Activated naive CD8-positive, alpha-beta T cell treated with anti-CD3 and anti-CD28 coated beads, Interleukin-2, amount 50 U/mL, for 24 hours (primary cell): ENCODE data around the gene ADORA2A.

Source experiments
- ATAC-seq: fragments of 150-1000 bp; cut with Tn5 transposase; one replicate; pipeline ENCODE4 v1.10.0; 2021
- DNase-seq: peaks from one replicate; pipeline ENCODE4 v3.0.0; 2021
- H3K27ac Mint-ChIP-seq: one replicate; pipeline ENCODE4 v1.8.0; 2021; ENCODE audit warnings: mild to moderate bottlenecking, mixed read lengths
- H3K27me3 Mint-ChIP-seq: one replicate; pipeline ENCODE4 v1.8.0; 2021; ENCODE audit warnings: mixed read lengths
- H3K36me3 Mint-ChIP-seq: one replicate; pipeline ENCODE4 v1.8.0; 2021; ENCODE audit warnings: low read depth, mixed read lengths
- H3K4me1 Mint-ChIP-seq: one replicate; pipeline ENCODE4 v1.8.0; 2021; ENCODE audit warnings: mixed read lengths
- H3K4me3 Mint-ChIP-seq: one replicate; pipeline ENCODE4 v1.8.0; 2021; ENCODE audit warnings: mild to moderate bottlenecking, moderate library complexity, mixed read lengths
- H3K9me3 Mint-ChIP-seq: one replicate; pipeline ENCODE4 v1.8.0; 2021; ENCODE audit warnings: mixed read lengths

The ADORA2A gene

DNA sequence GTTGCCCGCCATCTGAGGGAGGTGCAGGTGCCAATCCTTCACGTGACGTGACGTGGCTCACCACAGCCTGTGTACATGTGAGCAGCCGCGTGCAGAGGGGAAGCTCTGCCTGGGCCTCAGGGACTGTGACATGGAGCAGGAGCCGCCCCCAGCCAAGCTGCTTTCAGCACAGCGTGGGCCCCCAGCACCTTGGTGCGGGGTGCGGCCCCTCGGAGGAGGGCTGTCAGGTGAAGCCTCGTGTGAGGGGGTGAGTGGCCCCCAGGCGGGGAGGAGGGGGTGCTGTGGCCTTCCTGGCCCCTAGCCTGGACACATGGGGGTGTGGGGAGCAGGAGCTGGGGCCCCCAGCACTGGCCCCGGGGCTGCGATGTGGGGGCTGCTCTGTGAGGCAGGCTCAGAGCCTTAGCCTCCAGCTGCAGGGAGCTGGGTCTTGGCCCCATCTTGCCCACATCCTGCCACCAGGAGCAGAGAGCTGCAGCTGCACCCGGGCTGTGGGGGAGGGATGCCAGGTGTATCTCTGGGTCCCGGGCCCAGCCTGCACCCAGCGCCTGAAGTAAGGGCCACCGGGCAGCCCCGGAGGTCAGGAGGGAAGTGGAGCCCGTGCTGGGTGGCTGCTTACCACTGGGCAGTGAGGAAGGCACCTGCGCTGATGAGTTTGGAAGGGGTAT is at the start of gene ADORA2A:
ADORA2A (plus strand) TSS at position 100 of the 665 bp plus-strand sequence. CDS start 5,806 bp downstream, outside the sequence.
- Mint-ChIP-seq H3K36me3 (peaks cover 13% of the 10 kb centered on the region), H3K27me3 (no peaks in the 10 kb centered on the region), H3K4me3 (peak within 1 kb of the TSS; percentile 86), H3K4me1 (peaks cover 71% of the 10 kb centered on the region), H3K9me3 (no peaks in the 10 kb centered on the region), H3K27ac (peak within 1 kb of the TSS; percentile 86)
- DNase-seq (peak; percentile 87), ATAC-seq (peak; percentile 75)

DNA sequence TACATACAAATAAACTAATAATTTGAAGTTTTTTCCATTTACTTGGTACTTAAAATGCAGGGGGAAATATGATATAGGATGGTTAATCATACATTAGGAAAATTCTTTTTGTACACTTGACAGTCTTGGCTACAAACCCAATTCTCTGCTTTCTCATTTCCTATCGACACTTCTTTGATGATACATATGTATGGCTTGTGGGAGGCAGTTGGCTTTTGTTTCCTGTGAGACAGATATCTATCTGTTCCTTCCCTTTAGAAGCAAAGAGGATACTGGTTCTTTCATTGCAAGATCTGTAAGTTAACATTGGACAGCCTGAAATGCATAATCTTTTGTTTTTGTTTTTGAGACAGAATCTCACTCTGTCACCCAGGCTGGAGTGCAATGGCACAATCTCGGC is 47.9 kb upstream of the ADORA2A start:
- no peak overlapping the region for H3K4me3 Mint-ChIP-seq

DNA sequence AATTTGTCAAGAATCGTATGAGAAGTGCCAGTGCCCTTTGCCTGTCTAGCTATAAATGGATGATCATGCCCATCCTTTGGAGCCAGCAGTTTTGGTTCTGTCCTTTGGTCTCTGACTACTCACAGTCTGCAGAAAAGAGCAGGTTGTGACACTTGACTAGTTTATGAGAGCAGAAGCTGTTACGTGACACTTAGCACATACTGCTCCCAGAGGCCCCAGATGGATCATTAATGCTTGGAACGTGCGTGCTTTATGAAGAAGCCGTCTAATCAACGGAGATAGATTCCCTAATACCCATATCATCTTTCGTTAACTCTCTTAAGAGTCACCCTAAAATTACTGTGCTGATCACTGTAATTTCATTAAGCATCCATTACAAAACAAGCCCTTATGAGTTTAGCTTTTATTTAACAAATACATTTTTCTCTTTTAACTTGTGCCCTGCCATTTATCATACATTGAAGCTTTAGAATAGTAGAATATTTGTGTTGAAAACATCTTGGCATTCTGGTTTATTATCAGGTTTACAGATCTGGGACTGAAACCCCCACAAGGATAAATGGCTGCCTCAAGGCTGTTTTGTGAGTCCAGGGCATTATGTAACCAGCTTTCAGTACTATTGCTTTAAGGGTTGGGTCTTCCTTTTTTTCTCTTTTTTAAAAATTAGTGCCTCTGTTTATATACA is 47.0 kb upstream of the ADORA2A start:
- H3K36me3 Mint-ChIP-seq, result peaks cover 29% of the 10 kb centered on the region
- ATAC-seq, result no peak
- no peak for DNase-seq
- no peak overlapping the region for H3K27ac Mint-ChIP-seq
- no peak overlapping the region for H3K4me3 Mint-ChIP-seq
- no peaks in the 10 kb centered on the region for H3K27me3 Mint-ChIP-seq
- peaks cover 17% of the 10 kb centered on the region for H3K4me1 Mint-ChIP-seq
- no peaks in the 10 kb centered on the region for H3K9me3 Mint-ChIP-seq

More for the DNA sequence above, 47.9 kb upstream of the ADORA2A start:
- Mint-ChIP-seq H3K27ac (no peak overlapping the region), H3K27me3 (no peaks in the 10 kb centered on the region), H3K4me1 (peaks cover 17% of the 10 kb centered on the region), H3K9me3 (no peaks in the 10 kb centered on the region), H3K36me3 (peaks cover 36% of the 10 kb centered on the region)
- ATAC-seq (peak; percentile 40), DNase-seq (no peak)

DNA sequence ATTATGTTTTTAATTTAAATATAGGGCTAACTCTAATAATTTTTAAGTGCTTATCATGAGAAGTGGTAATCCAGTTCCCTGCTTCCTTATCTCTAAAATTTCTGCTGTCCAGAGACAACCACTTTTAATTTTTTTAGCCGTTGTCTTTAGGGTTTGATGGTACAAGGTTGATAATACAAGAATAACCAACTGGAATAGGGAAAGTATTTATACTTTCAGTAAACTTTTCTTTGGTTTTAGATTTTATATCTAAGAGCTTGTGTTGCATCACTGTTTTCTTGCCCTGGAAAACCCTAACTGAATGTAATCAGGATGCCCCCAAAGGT is 46.5 kb upstream of the ADORA2A start:
- ATAC-seq (no peak), DNase-seq (no peak)
- Mint-ChIP-seq H3K4me1 (peaks cover 17% of the 10 kb centered on the region), H3K4me3 (no peak overlapping the region), H3K36me3 (peaks cover 27% of the 10 kb centered on the region), H3K27ac (no peak overlapping the region), H3K27me3 (no peaks in the 10 kb centered on the region), H3K9me3 (no peaks in the 10 kb centered on the region)

DNA sequence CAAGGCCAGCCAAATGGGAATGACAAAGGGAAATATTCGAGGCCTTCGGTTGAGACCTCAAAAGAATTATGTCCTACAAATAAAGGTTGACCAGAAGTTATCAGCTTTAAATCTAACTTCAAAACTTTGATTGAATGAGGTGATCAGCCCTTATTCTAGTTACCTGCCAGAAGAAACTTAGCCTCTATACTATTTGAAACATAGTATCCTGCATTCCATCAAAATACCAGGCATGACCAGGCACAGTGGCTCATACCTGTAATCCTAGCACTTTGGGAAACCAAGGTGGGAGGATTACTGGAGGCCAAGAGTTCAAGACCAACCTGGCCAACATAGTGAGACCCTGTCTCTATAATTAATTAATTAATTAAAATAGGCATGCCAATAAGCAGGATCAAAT is 44.3 kb upstream of the ADORA2A start:
- DNase-seq, result no peak
- ATAC-seq, result no peak
- Mint-ChIP-seq H3K27ac (no peak overlapping the region), H3K27me3 (no peaks in the 10 kb centered on the region), H3K36me3 (peaks cover 12% of the 10 kb centered on the region), H3K4me1 (peaks cover 17% of the 10 kb centered on the region), H3K9me3 (no peaks in the 10 kb centered on the region), H3K4me3 (no peak overlapping the region)

DNA sequence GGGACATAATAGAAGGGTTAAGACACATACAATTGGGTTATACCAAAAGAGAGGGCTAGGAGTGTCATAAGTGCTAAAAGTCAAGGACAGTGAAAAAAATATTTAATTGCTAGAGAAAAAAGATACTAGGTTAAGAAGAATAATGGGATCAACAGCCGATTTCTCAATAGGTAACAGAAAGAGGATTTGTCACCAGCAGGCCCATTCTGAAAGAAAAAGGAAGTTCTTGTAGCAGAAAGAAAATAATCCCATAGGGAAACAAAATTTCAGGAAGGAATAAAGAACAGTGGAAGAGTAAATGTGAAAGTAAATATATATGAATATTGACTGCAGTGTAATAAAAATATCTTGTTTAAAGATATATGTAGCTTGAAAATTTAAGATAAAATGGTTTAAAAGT is 43.3 kb upstream of the ADORA2A start:
- Mint-ChIP-seq H3K27ac (no peak overlapping the region), H3K9me3 (no peaks in the 10 kb centered on the region), H3K36me3 (peaks cover 12% of the 10 kb centered on the region), H3K4me3 (no peak overlapping the region), H3K27me3 (no peaks in the 10 kb centered on the region), H3K4me1 (peaks cover 9% of the 10 kb centered on the region)
- ATAC-seq (no peak), DNase-seq (no peak)

DNA sequence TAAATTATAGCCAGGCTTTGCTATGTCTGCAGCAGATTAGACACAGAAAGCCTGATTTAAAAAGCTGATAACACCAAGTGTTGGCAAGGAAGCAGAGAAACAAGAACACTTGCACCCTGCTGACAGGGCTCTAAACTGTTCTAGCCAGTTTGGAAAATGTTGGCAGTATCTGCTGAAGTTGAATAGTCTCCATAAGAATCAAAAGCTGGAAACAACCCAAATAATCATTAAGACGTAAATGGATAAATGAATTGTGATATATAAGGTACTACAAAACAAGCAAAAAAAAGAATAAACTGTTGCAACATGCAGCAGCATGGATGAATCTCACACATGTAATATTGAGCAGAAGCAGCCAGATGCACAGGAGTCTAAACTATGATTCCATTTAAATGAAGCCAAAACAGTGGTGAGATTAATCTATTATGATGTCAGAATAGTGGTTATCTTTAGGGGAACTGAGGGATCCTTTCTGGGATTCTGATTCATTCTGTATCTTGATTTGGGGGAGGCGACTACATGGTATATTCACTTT is 40.4 kb upstream of the ADORA2A start:
- peaks cover 6% of the 10 kb centered on the region for H3K36me3 Mint-ChIP-seq
- H3K27me3 Mint-ChIP-seq, result no peaks in the 10 kb centered on the region
- ATAC-seq (no peak), DNase-seq (no peak)
- no peaks in the 10 kb centered on the region for H3K4me1 Mint-ChIP-seq
- no peaks in the 10 kb centered on the region for H3K9me3 Mint-ChIP-seq
- H3K4me3 Mint-ChIP-seq, result no peak overlapping the region
- no peak overlapping the region for H3K27ac Mint-ChIP-seq

DNA sequence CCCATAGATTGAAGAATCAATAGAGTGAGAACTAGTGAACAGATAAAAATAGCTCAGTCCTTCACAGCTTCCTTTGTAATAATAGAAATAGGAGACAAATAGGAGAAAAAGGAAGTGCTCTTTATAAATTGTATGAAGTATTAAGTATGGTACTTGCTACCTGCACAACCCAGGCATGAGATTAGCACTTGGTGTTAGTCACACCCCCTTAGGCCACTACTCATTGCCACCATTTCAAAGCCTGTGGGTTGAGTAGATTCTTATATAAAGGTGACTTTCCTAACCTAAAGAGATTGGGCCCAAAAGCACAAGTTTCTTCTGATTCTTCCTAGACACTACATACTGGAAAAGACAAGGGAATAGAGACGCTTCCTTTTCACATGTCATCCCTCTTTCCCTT is 37.7 kb upstream of the ADORA2A start:
- Mint-ChIP-seq H3K4me1 (no peaks in the 10 kb centered on the region), H3K4me3 (no peak overlapping the region), H3K27me3 (no peaks in the 10 kb centered on the region), H3K36me3 (peaks cover 4% of the 10 kb centered on the region), H3K9me3 (no peaks in the 10 kb centered on the region), H3K27ac (no peak overlapping the region)
- DNase-seq, result no peak
- no peak for ATAC-seq

DNA sequence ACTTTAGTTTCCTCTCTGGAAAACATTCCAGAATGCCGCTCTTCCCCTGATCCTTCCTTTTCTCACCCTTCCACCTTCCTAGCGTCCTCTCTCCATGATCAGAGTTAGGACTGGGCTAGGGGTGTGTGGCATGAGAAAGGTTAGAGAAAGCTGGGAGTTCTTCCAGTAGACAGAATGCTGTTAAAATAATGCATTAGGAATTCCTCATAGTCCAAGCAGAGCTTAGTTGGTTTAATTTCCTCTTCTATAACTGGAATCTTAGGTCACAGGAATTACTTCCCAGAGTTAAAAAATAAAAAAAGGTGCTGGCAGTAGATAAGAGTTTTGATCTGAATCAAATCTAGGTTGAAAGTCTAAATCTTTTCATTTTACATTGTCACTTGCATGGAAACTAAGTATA is 37.2 kb upstream of the ADORA2A start:
- Mint-ChIP-seq H3K27ac (no peak overlapping the region), H3K4me3 (no peak overlapping the region)

DNA sequence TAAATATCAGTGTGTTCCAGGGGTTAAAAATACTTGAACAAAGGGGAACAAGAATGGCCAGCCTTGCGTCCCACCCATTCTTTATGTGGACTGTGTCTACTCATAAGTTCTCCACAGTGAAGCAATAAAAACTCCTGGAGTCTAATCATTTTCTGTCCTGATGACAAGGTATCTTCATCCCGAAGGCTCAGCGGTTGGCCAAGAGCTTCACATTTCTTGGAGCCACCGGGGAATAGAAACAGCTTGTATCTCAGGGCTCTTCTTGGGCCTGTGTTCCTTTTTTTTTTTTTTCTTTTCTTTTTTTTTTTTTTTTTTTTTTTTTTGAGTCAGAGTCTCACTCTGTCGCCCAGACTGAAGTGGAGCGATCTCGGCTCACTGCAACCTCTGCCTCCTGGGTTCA is 36.8 kb upstream of the ADORA2A start:
- no peaks in the 10 kb centered on the region for H3K4me1 Mint-ChIP-seq
- no peaks in the 10 kb centered on the region for H3K9me3 Mint-ChIP-seq
- H3K27ac Mint-ChIP-seq, result no peak overlapping the region
- DNase-seq, result no peak
- H3K27me3 Mint-ChIP-seq, result no peaks in the 10 kb centered on the region
- no peak for ATAC-seq
- H3K36me3 Mint-ChIP-seq, result peaks cover 7% of the 10 kb centered on the region
- H3K4me3 Mint-ChIP-seq, result no peak overlapping the region

More for the DNA sequence above, 37.2 kb upstream of the ADORA2A start:
- H3K9me3 Mint-ChIP-seq, result no peaks in the 10 kb centered on the region
- no peaks in the 10 kb centered on the region for H3K4me1 Mint-ChIP-seq
- DNase-seq (no peak), ATAC-seq (no peak)
- no peaks in the 10 kb centered on the region for H3K27me3 Mint-ChIP-seq
- H3K36me3 Mint-ChIP-seq, result peaks cover 5% of the 10 kb centered on the region

DNA sequence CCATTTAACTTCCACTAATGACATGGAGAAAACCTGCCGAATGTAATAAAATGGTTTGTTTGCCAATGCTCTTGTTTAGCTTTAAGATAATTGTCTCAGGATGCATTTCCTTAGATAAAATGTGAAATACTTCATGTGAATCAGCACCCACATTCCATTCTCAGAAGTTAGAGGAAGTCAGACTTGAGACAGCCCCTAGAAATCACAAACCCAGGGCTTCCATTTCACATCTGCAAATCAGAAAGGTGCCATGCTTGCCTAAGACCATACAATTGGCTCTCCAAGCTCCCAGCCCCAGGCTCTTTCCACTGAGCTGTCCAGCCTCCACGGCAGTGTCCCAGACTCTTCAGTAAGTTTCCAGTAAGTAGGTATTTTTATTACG is 35.6 kb upstream of the ADORA2A start:
- peaks cover 15% of the 10 kb centered on the region for H3K36me3 Mint-ChIP-seq
- H3K9me3 Mint-ChIP-seq, result no peaks in the 10 kb centered on the region
- no peak for ATAC-seq
- no peaks in the 10 kb centered on the region for H3K4me1 Mint-ChIP-seq
- H3K27ac Mint-ChIP-seq, result no peak overlapping the region
- no peaks in the 10 kb centered on the region for H3K27me3 Mint-ChIP-seq
- no peak overlapping the region for H3K4me3 Mint-ChIP-seq
- no peak for DNase-seq

DNA sequence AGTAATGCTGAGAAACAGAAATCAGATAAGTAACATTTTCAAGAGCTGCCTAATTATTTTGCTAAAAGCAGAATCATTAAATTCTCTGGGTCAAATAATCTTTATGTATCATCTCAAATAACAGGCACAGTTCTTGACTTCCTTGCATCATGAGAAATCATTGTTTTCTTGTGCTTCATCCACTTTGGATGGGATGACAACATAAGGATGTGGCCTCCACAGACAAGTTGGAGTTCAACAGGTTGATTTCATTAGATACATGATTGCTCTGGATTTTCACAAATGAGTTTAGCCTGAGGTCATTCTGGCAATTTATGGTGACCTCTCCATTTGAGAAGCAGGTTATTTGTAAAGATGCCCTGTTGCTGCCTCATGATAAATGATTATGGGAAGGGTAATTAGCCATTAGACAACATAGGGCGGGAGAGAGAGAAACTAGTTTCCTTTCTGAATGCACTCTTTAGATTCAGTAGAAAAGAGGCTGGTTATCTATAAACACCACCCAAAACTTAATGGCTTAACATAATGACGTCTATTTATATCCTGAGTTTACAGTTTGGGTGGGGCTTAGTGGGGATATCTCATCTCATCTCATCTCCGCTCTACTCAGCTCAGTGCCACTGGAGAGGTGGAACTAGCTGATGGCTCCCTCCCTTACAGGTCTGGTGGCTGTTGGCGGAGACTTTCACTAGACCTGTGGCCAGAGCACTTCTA is 35.0 kb upstream of the ADORA2A start:
- no peak overlapping the region for H3K27ac Mint-ChIP-seq
- H3K9me3 Mint-ChIP-seq, result no peaks in the 10 kb centered on the region
- no peaks in the 10 kb centered on the region for H3K27me3 Mint-ChIP-seq
- no peak for DNase-seq
- H3K4me1 Mint-ChIP-seq, result no peaks in the 10 kb centered on the region
- H3K36me3 Mint-ChIP-seq, result peaks cover 15% of the 10 kb centered on the region
- no peak for ATAC-seq
- H3K4me3 Mint-ChIP-seq, result no peak overlapping the region

DNA sequence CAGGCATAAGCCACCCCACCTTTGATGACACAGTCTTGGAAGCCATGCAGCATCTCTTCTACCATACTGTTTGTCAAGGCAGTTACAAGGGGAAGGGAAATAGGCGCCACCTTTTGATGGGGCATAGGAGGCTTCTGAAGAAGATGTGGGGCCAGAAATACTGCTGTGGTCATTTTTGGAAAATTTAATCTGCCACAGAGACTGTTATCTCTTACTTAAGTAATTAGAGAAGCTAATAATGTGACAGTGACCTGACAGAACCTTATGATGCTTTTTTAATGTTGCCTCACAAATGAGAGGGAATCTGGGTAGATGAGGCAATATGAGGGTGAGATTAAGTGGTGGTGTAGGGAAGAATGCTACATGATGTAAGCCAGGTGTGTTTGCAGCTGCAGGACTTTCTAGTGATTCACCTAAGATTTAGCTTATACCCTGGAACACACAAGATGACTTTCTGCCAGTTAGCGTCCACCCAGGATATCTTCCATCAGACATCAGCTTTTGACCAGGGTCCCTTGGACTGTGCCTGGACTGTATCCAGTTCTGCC is 34.3 kb upstream of the ADORA2A start:
- no peaks in the 10 kb centered on the region for H3K27me3 Mint-ChIP-seq
- peaks cover 3% of the 10 kb centered on the region for H3K4me1 Mint-ChIP-seq
- DNase-seq (no peak), ATAC-seq (no peak)
- H3K9me3 Mint-ChIP-seq, result no peaks in the 10 kb centered on the region
- no peak overlapping the region for H3K4me3 Mint-ChIP-seq
- H3K36me3 Mint-ChIP-seq, result peaks cover 15% of the 10 kb centered on the region
- H3K27ac Mint-ChIP-seq, result no peak overlapping the region

DNA sequence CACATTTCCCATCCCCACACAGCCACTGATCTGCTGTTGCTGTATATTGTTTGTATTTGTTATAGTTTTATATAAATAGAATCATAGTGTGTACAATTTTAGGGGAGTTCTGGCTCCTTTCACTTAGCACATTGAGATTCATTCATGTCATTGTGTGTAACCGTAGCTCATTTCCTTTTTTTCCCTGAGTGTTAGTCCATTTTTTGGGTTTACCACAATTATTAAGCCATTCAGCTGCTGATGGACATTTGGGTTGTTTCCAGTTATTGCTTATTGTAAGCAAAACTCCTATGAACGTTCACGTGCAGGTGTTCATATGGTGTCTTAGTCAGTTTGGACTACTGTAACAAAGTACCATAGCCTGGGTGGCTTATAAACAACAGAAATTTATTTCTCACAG is 33.6 kb upstream of the ADORA2A start:
- peaks cover 4% of the 10 kb centered on the region for H3K4me1 Mint-ChIP-seq
- DNase-seq (no peak), ATAC-seq (no peak)
- H3K9me3 Mint-ChIP-seq, result no peaks in the 10 kb centered on the region
- H3K36me3 Mint-ChIP-seq, result peaks cover 18% of the 10 kb centered on the region
- no peak overlapping the region for H3K27ac Mint-ChIP-seq
- no peak overlapping the region for H3K4me3 Mint-ChIP-seq
- no peaks in the 10 kb centered on the region for H3K27me3 Mint-ChIP-seq

DNA sequence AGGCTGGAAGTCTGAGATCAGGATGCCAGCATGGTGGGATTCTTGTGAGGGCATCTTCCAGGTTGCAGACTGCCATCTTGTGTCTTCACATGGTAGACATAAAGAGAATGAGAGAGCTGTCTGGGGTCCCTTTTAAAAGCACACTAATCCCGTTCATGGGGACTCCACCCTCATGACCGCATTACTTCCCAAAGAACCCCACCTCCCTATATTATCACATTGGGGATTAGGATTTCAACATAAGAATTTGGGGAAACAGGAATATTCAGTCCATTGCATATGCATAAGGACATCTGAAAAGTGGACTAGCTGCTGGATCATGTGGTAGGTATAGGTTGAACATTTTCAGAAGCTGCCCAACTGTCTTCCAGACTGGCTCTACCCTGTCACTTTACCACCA is 33.1 kb upstream of the ADORA2A start:
- DNase-seq, result no peak
- ATAC-seq, result no peak
- Mint-ChIP-seq H3K9me3 (no peaks in the 10 kb centered on the region), H3K27me3 (no peaks in the 10 kb centered on the region), H3K36me3 (peaks cover 19% of the 10 kb centered on the region), H3K4me1 (peaks cover 4% of the 10 kb centered on the region), H3K27ac (no peak overlapping the region), H3K4me3 (no peak overlapping the region)
